ENCODE measurements around the gene MYO18A.
"Not testable (repeated sequence)": the region's sequence is repeated elsewhere in the genome, so short reads cannot be mapped to it uniquely, and the experiment has no call there.

Gene MYO18A

DNA sequence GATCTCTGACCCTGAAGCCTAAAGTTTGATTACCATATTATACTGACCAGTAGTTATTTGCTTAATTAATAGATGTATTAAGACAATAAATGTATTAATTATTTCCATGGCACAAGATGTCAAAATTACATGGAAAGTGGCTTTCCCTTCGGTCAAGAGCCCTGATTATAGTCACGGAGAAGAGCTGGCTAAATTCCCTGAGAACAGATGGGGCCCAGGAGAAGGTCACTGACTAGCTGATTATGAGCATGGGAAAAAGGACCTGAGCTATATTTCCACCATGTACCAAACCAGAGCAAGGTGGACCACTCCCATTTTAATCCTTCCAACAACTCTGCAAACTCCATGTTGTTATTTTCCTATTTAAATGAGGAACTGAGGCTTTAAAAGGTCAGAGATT lies 12.9 kb upstream of the MYO18A start:
- no peak for DNase-seq

GRCh38 chr17:29190592-29191207 lies 10.5 kb upstream of the MYO18A start:
- DNase-seq, result no peak

- peak; percentile 60 for DNase-seq
Observed at GRCh38 chr17:29190039-29190438, 9.8 kb upstream of the MYO18A start.

DNA sequence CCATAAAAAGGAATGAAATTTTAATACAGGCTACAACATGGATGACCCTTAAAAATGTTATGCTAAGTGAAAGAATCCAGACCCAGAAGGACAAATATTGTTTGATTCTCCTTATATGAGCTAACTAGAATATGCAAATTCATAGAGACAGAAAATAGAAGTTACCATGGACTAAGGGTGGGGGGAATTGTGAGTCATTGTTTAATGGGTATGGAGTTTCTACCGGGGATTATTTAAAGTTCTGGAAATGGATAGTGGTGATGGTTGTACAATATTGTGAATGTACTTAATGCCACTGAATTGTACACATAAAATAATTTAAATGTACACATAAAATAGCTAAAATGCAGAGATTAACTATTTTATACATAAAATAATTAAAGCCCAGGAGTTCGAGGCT lies 9.2 kb upstream of the MYO18A start:
- DNase-seq, result no peak

- DNase-seq, result no peak
Observed at GRCh38 chr17:29181226-29181625, 1.0 kb upstream of the MYO18A start.

- DNase-seq, result no peak
Observed at GRCh38 chr17:29180788-29181160, 576 bp upstream of the MYO18A start.

DNA sequence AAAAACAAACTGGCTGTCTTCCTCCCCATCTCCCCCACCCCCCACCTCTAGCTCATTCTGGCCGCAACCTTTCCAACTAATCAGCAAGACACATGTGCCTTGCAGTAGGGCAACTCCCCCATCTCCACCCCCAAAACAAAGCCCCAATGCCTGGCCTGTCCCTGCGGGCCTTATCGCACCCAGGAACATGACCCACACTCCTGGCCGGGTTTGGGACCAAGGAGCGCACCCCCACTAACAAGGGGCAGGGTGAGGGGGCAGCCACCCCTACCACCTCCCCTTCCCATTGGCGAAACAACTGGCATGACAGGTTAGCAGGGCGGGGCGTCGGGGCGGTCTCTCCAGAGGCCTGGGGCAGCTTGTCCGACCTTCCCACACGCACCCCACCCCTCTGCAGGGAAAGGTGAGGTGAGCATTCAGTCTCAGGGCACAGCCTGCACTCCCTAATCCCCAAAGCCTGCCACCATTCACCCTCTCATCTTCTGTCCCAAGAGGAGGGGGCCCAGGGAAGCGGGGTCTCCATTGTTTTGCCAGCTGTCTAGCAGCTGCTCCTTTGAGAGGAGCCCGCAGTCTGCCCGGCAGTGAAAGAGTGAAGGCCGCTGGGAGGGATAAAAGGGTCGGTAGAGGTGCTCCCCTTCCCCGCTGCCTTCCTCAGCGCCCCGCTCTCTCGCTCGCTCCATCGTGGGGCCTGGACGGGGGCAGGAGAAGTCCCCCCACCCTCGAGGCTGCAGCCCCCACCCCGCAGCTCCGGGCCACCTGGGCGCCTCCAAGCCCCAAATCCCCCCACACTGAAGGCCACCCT lies 765 bp downstream of the MYO18A start:
- peak; percentile 77 for DNase-seq

GRCh38 chr17:29178750-29179231 lies 1.4 kb downstream of the MYO18A start:
- peak; percentile 71 for DNase-seq

GRCh38 chr17:29177871-29178749 lies 2.1 kb downstream of the MYO18A start:
- DNase-seq, result peak; percentile 80

GRCh38 chr17:29177541-29177870 lies 2.7 kb downstream of the MYO18A start:
- DNase-seq, result no peak

GRCh38 chr17:29176558-29177351 lies 3.4 kb downstream of the MYO18A start:
- DNase-seq, result peak; percentile 93

DNA sequence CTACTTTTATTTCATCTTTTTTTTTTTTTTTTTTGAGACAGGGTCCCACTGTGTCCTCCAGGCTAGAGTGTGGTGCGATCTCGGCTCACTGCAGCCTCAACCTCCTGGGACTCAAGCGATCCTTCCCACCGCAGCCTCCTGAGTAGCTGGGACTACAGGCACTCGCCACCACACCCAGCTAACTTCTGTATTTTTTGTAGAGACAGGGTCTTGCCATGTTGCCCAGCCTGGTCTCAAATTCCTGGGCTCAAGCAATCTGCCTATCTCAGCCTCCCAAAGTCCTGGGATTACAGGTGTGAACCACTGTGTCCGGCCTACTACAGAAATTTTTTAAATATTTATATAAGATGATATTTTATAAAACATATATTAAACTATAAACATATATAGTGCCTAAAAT lies 4.8 kb downstream of the MYO18A start:
- no peak for DNase-seq

DNA sequence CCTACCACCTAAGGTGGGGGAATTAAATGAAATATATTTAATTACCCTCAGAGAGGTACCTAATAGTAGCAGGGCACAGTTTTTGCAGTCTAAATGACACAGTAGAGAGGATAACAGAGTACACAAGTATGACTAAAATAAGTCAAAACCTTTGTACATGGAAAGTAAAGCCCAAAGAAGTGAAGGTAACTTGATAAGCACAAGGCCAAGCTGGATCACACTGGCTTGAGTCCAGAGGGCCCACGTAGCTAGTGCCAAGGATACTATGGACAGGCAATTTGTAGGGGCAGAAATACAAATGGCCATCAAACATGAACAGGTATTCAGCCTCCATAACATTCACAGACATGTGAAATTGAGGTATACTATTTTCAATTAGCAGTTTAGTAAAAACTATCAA lies 7.6 kb downstream of the MYO18A start:
- DNase-seq, result no peak

GRCh38 chr17:29170682-29171081 lies 9.5 kb downstream of the MYO18A start:
- no peak for DNase-seq

- DNase-seq, result no peak
Observed at GRCh38 chr17:29169806-29170591, 10.2 kb downstream of the MYO18A start.

DNA sequence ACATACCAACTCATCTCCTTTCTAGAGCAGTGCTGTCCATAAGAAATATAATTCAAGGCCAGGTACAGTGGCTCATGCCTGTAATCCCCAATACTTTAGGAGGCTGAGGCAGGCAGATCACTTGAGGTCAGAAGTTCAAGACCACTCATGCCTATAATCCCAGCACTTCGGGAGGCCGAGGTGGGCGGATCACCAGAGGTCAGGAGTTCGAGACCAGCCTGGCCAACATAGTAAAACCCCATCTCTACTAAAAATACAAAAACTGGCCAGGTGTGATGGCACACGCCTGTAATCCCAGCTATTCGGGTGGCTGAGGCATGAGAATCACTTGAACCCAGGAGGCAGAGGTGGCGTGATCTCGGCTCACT lies 11.5 kb downstream of the MYO18A start:
- not testable (repeated sequence) for DNase-seq

- DNase-seq, result no peak
Observed at GRCh38 chr17:29168079-29168758, 12.0 kb downstream of the MYO18A start.

DNA sequence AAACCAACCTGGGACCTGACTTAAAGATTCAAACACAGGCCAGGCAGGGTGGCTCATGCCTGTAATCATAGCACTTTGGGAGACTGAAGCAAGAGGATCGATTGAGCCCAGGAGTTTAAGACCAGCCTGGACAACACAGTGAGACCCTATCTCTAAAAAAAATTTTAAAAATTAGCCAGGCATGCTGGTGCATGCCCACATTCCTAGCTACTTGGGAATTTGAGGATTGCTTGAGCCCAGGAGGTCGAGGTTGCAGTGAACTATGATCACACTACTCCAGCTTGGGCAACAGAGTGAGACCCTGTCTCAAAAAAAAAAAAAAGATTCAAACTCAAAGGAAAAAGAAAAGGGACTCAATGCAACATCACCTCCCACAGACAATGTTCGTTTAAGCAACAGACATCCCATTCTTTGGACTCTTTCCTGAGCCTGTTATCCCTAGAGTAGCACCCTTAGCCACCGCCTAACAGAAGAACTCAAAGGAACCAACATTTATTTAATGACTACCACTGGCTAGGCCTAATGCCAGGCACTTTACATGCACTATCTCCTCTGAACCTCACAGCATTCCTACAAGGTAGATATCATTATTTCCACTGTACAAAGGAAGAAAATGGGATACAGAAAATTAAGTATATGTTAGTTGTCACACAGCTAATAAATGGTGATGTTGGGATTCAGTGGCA lies 12.7 kb downstream of the MYO18A start:
- no peak for DNase-seq

- DNase-seq, result no peak
Observed at GRCh38 chr17:29166507-29166887, 13.7 kb downstream of the MYO18A start.

DNA sequence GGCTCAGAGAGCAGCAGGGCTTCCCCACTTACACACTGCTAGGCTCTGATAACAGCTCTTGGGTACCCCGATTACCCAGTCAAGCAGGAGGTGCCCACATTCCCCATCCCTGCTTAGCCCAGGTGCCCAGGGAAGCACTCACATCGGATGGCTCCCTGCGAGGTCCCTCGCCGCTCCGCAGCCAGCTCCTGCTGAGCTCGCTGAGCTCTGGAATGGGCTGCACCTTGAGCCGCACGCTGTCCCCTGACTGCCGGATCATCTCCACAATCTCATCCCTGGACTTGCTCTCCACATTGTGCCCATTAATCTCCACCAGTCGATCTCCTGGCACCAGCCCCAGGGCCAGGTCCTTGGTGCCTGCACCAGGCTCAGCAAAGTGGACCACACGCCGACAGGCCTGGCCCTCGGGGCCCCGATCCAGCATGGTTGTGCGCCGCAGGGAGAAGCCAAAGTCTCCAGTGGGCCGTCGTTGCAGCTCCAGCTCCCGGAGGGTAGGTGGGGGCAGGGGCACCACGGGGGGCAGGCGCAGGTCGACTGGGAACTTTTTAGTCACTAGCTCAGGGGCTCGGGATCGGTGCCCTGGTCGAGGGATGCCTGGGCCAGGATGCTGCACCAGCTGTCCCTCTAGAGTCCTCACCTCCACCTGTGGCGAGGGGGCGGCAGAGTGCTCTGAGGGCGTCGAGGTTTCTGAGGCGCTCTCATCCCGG lies 14.2 kb downstream of the MYO18A start:
- no peak for DNase-seq
